ENCODE data around the gene FKBP3.

DNA sequence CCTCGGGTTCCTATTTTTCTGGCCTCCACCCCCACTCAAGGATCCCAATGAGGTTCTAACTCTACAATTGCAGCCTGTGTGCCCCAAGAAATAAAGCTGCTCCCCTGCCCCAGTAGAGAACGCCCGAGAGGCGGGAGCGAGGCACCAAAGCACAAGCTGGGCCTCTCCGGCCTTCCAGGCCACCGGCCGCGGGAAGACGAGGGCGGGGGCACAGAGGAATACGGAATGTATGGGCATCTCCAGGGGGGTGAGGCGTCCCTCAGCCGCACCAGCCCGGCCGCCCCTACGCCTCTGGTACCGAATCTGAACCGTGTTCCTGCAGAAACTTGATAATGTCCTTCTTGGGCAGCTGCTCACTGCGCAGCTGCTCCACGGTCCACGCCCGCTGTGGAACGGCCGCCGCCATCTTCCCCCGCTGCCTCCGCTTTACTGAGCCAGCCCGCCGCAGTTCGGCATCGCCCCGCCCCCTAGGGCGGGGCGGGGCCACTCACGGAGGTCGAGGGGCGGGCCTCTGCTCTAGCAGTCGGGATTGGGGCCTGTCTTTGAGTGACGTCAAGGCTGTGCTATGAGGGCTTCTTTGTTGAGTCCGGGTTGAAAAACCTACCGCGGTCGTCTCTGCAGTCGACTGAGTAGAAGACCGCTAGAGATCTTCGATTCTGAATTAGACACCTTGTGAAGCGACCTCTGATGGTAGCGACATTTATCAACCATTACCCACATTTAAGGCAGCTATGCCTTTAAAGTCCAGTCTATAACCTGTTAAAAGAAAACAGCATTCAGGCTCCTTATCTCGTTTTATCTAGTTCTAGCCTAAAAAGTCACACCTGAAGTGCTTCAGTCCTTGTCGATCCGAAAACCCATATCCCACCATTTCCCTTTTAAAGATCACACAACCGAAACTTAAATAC, at the start of gene FKBP3:
- TF ChIP-seq, protein P1, sequence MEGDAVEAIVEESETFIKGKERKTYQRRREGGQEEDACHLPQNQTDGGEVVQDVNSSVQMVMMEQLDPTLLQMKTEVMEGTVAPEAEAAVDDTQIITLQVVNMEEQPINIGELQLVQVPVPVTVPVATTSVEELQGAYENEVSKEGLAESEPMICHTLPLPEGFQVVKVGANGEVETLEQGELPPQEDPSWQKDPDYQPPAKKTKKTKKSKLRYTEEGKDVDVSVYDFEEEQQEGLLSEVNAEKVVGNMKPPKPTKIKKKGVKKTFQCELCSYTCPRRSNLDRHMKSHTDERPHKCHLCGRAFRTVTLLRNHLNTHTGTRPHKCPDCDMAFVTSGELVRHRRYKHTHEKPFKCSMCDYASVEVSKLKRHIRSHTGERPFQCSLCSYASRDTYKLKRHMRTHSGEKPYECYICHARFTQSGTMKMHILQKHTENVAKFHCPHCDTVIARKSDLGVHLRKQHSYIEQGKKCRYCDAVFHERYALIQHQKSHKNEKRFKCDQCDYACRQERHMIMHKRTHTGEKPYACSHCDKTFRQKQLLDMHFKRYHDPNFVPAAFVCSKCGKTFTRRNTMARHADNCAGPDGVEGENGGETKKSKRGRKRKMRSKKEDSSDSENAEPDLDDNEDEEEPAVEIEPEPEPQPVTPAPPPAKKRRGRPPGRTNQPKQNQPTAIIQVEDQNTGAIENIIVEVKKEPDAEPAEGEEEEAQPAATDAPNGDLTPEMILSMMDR (IDR thresholded peaks at IDR 0.05): peak; percentile 64
- no peak for TF ChIP-seq ZFX (IDR thresholded peaks at IDR 0.05; ENCODE audit: borderline replicate concordance)
